Gastroesophageal sphincter (tissue), 3 donors: ENCODE measurements around the gene CDK11B.

Experiments
- CTCF ChIP-seq, 4 experiments: fragments of 200-600 bp in 2 of 4; fragments of 450-650 bp in 2 of 4; sonication (generic) in 1 of 4; IDR thresholded peaks; one replicate each; pipeline ENCODE4 v1.5.1; 2017 to 2019; ENCODE audit warnings: antibody characterized with exemption in 4 of 4, mild to moderate bottlenecking in 2 of 4, moderate library complexity in 2 of 4
- POLR2A ChIP-seq, 2 donors: fragments of 450-650 bp; IDR thresholded peaks; one replicate each; pipeline ENCODE4 v1.6.1; 2017; ENCODE audit warnings: antibody characterized with exemption in 2 of 2, mild to moderate bottlenecking in 2 of 2, moderate library complexity in 1 of 2
- POLR2AphosphoS5 ChIP-seq: sonication (generic); formaldehyde crosslinking; IDR thresholded peaks from one replicate; pipeline ENCODE4 v1.6.1; 2017; ENCODE audit warnings: antibody characterized with exemption

- no peak for TF ChIP-seq CTCF (IDR thresholded peaks at IDR 0.05)
- no peak for TF ChIP-seq POLR2A (IDR thresholded peaks at IDR 0.05)
- TF ChIP-seq POLR2AphosphoS5 = no peak
Observed at GRCh38 chr1:1614204-1614953, 44.4 kb downstream of the CDK11B start.
